OCI-LY1 (cell line): ENCODE data around the gene ITSN1.

Source experiments
- H2AFZ ChIP-seq: fragments of 200-600 bp; sonication (generic), shearing (Covaris generic); 2 replicates; pipeline ENCODE4 v1.6.0; 2014; ENCODE audit warnings: antibody characterized with exemption, mild to moderate bottlenecking, low read length
- H3F3A ChIP-seq: fragments of 200-600 bp; sonication (generic), shearing (Covaris generic); 2 replicates; pipeline ENCODE4 v1.6.0; 2014; ENCODE audit warnings: mild to moderate bottlenecking, antibody characterized with exemption, low read length, moderate library complexity; ENCODE audit not compliant: insufficient read depth
- H3K27ac ChIP-seq: fragments of 200-600 bp; sonication (generic); 2 replicates; pipeline ENCODE4 v1.5.1; 2014; ENCODE audit warnings: low read length, mixed run types, mild to moderate bottlenecking, low read depth; ENCODE audit not compliant: poor library complexity, severe bottlenecking
- H3K27me3 ChIP-seq: fragments of 200-600 bp; sonication (generic); 2 replicates; pipeline ENCODE4 v1.6.0; 2014; ENCODE audit warnings: antibody characterized with exemption, mild to moderate bottlenecking, low read length, moderate library complexity; ENCODE audit not compliant: insufficient read depth
- H3K36me3 ChIP-seq: fragments of 200-600 bp; sonication (generic); 2 replicates; pipeline ENCODE4 v1.6.1; 2014; ENCODE audit warnings: mild to moderate bottlenecking, antibody characterized with exemption, low read length, moderate library complexity, mixed read lengths; ENCODE audit not compliant: insufficient read depth
- H3K4me1 ChIP-seq: fragments of 200-600 bp; sonication (generic); 2 replicates; pipeline ENCODE4 v1.5.1; 2014; ENCODE audit warnings: mild to moderate bottlenecking, low read length, moderate library complexity; ENCODE audit not compliant: insufficient read depth, severe bottlenecking
- H3K4me2 ChIP-seq: fragments of 200-600 bp; sonication (generic), shearing (Covaris generic); 2 replicates; pipeline ENCODE4 v1.6.1; 2014; ENCODE audit warnings: low read length
- H3K4me3 ChIP-seq: fragments of 200-600 bp; sonication (generic); 2 replicates; pipeline ENCODE4 v1.5.1; 2014; ENCODE audit warnings: low read length, low read depth, mild to moderate bottlenecking, mixed read lengths; ENCODE audit not compliant: poor library complexity, severe bottlenecking
- H3K79me2 ChIP-seq: fragments of 200-600 bp; shearing (Covaris generic); 2 replicates; pipeline ENCODE4 v1.6.1; 2016; ENCODE audit warnings: mixed run types, low read length, mixed read lengths; ENCODE audit not compliant: insufficient read depth
- H3K9ac ChIP-seq: fragments of 200-600 bp; sonication (generic), shearing (Covaris generic); 2 replicates; pipeline ENCODE4 v1.6.1; 2014; ENCODE audit warnings: mild to moderate bottlenecking, low read length, mixed read lengths
- H3K9me2 ChIP-seq: fragments of 200-600 bp; sonication (generic), shearing (Covaris generic); 2 replicates; pipeline ENCODE4 v1.6.1; 2014; ENCODE audit warnings: low read depth, mild to moderate bottlenecking, low read length, mixed read lengths
- H3K9me3 ChIP-seq: fragments of 200-600 bp; shearing (Covaris generic); 2 replicates; pipeline ENCODE4 v1.6.1; 2014; ENCODE audit warnings: low read length, mixed read lengths
- H4K20me1 ChIP-seq: fragments of 200-600 bp; sonication (generic), shearing (Covaris generic); 2 replicates; pipeline ENCODE4 v1.6.0; 2016; ENCODE audit warnings: mild to moderate bottlenecking, low read length; ENCODE audit not compliant: insufficient read depth
- CTCF ChIP-seq: fragments of 200-600 bp; sonication (generic), shearing (Covaris generic); IDR thresholded peaks from 2 replicates; pipeline ENCODE4 v1.5.1; 2017; ENCODE audit warnings: mild to moderate bottlenecking, antibody characterized with exemption, low read length, moderate library complexity, mixed read lengths
- EZH2 ChIP-seq: fragments of 200-600 bp; sonication (generic), shearing (Covaris generic); IDR thresholded peaks from 2 replicates; pipeline ENCODE4 v1.8.0; 2017; ENCODE audit warnings: borderline replicate concordance, mixed run types, mild to moderate bottlenecking, antibody characterized with exemption, low read length, moderate library complexity, mixed read lengths

Gene ITSN1

GRCh38 chr21:33642027-33642895, at the start of gene ITSN1:
ITSN1 (plus strand) TSS chr21:33642501; CDS start chr21:33718829, 76,328 bp downstream.
- TF ChIP-seq CTCF (no peak), EZH2 (no peak)
- H3K4me1 ChIP-seq: peaks cover 13% of the 10 kb centered on the region
- H3K9me2 ChIP-seq: no peaks in the 10 kb centered on the region
- H2AFZ ChIP-seq: peak within 1 kb of the TSS; percentile 84; the same call in 1 of the 2 replicates
- H3K4me2 ChIP-seq: peak within 1 kb of the TSS; percentile 82
- H3K27ac ChIP-seq: peak within 1 kb of the TSS; percentile 68
- H3K9ac ChIP-seq: peak within 1 kb of the TSS; percentile 73
- no peaks in the 10 kb centered on the region for H3K36me3 ChIP-seq
- H3K79me2 ChIP-seq: peaks cover 10% of the 10 kb centered on the region; the same call in 1 of the 2 replicates
- H3K4me3 ChIP-seq: peak within 1 kb of the TSS; percentile 72
- no peaks in the 10 kb centered on the region for H3K9me3 ChIP-seq
- H4K20me1 ChIP-seq: no peaks in the 10 kb centered on the region
- H3K27me3 ChIP-seq: no peaks in the 10 kb centered on the region
- H3F3A ChIP-seq: no peaks in the 10 kb centered on the region

GRCh38 chr21:33598051-33598450, 44.2 kb upstream of the ITSN1 start:
- Histone ChIP-seq H3K27ac (no peak overlapping the region), H3K9me2 (no peaks in the 10 kb centered on the region), H3K4me1 (no peaks in the 10 kb centered on the region), H3K9ac (no peak overlapping the region), H3K9me3 (no peaks in the 10 kb centered on the region), H2AFZ (no peak overlapping the region), H3K4me3 (no peak overlapping the region), H3K4me2 (no peak overlapping the region), H3K27me3 (no peaks in the 10 kb centered on the region), H3K36me3 (peaks cover 33% of the 10 kb centered on the region), H3K79me2 (no peaks in the 10 kb centered on the region), H3F3A (no peaks in the 10 kb centered on the region), H4K20me1 (no peaks in the 10 kb centered on the region)
- TF ChIP-seq EZH2: no peak
- no peak for TF ChIP-seq CTCF

- TF ChIP-seq CTCF (no peak), EZH2 (no peak)
- Histone ChIP-seq H3K4me1 (no peaks in the 10 kb centered on the region), H3K36me3 (peaks cover 9% of the 10 kb centered on the region; the same call in 1 of the 2 replicates)
Measured at GRCh38 chr21:33608559-33608958, 33.7 kb upstream of the ITSN1 start.

More at GRCh38 chr21:33608559-33608958, 33.7 kb upstream of the ITSN1 start:
- Histone ChIP-seq H3K4me2 (no peak overlapping the region), H3K9ac (no peak overlapping the region), H3K79me2 (no peaks in the 10 kb centered on the region), H4K20me1 (no peaks in the 10 kb centered on the region), H2AFZ (no peak overlapping the region), H3K4me3 (no peak overlapping the region), H3K27ac (no peak overlapping the region), H3K27me3 (no peaks in the 10 kb centered on the region), H3K9me2 (no peaks in the 10 kb centered on the region), H3K9me3 (no peaks in the 10 kb centered on the region), H3F3A (no peaks in the 10 kb centered on the region)
